Urinary bladder (tissue), 4 donors: ENCODE results near the gene AGPS. TPM values are rescaled to one million over a fixed set of nuclear protein-coding genes. Genes with fewer than 3 reads are reported as not detected.

ENCODE experiments used
- DNase-seq: peaks from one replicate; pipeline ENCODE4 v3.0.0-alpha.2; 2015; ENCODE audit errors: extremely low spot score
- H3K27ac ChIP-seq: one replicate; pipeline ENCODE4 v1.5.1; 2013; ENCODE audit warnings: low read depth, mild to moderate bottlenecking, moderate library complexity
- H3K36me3 ChIP-seq: one replicate; pipeline ENCODE4 v1.6.1; 2013; ENCODE audit warnings: mild to moderate bottlenecking, moderate library complexity; ENCODE audit not compliant: insufficient read depth
- H3K4me1 ChIP-seq: one replicate; pipeline ENCODE4 v1.6.1; 2013; ENCODE audit warnings: mild to moderate bottlenecking, moderate library complexity; ENCODE audit not compliant: insufficient read depth
- H3K4me3 ChIP-seq: one replicate; pipeline ENCODE4 v1.5.1; 2013; ENCODE audit warnings: low read depth, low read length
- WGBS: extraction: QIAGEN DNeasy Blood & Tissue Kit; methylation state at CpG from one replicate; pipeline ENCODE4 v1.1.7; 2013; 5-methylcytosine and 5-hydroxymethylcytosine counted together
- polyA plus RNA-seq: library from polyadenylated mRNA; stranded (reverse); fragments of 200-250 nt; gene quantifications from one replicate; pipeline ENCODE4 v1.2.3, GENCODE V29; 2013
- total RNA-seq: library from RNA; depleted of rRNA; stranded (reverse); fragments of >200 nt; gene quantifications from one replicate; pipeline ENCODE4 v1.2.3, GENCODE V29; 2014
- donor health status: healthy with polysubstance abuse.
- donor health status: healthy.

AGPS gene
- total and polyA plus RNA-seq, 2 donors, result 11.2 to 69.7 TPM

DNA sequence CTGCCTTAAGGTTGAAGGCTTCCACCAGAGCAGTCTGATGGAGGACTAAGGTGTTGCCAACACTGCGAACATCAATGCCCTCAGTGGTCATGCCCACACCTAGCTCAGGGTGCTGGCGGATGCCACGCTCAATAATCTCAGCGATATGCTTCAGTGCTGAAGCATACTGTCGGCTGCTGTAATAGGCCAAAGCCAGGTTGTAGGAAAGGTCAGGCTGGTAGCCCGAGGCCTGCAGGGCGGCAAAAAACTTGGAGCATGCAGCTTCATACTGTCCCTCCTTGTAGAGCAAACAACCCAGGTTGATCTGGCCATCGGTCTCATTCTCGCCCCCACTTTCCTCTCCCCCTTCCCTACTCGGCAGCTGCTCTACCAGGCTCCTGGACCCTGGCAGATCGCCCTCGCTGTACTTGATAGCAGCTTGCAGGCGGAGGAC, 159.4 kb downstream of the AGPS start:
- 55% methylated on average over 13 of the region's 13 CpGs for WGBS
- Histone ChIP-seq H3K4me1 (no peaks in the 10 kb centered on the region), H3K4me3 (peak overlapping the region; percentile 76), H3K27ac (no peak overlapping the region), H3K36me3 (no peaks in the 10 kb centered on the region)
- no peak for DNase-seq

DNA sequence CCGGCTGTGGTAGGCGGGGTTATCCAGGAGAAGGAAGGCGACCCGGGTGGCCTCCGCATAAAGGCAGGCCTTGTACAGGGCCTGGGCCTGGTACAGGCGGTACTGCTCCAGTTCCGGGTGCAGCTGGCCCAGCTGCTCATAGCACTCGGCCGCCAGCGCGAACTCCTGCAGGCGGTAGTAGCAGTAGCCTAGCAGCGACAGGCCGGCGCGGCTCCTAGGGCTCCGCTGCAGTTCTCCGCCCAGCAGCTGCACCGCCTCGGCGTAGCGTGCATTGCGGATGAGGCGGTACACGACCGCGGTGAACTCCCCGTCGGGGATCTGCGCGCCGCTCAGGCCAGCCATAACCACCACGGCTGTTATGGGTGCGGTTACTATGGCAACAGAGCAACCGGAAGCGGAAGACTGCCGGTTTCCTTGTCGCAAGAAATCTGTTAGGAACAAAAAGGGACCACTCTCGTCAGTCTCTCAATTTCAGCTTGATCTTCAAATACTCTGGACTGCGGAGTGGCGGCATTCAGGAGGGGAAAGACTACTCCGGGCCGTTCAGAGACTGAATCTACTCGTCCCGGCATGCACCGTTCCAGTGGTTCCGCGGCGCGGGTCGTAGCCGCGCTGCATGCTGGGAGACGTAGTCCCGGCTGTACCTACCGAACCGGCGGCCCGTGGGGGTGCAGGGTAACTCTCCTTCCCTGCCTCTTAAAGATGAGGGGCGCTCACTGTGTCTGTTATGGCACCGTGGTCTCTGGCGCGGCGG, 160.0 kb downstream of the AGPS start:
- peak overlapping the region; percentile 76 for H3K4me3 ChIP-seq
- DNase-seq, result peak; percentile 86
- H3K27ac ChIP-seq, result peak overlapping the region; percentile 87
- no peaks in the 10 kb centered on the region for H3K36me3 ChIP-seq
- no peaks in the 10 kb centered on the region for H3K4me1 ChIP-seq
- under 1% methylated on average over 64 of the region's 64 CpGs for WGBS

GRCh38 chr2:177553176-177553884, 160.8 kb downstream of the AGPS start:
- no peak for DNase-seq
- Histone ChIP-seq H3K4me3 (peak overlapping the region; percentile 76), H3K27ac (peak overlapping the region; percentile 87), H3K4me1 (no peaks in the 10 kb centered on the region), H3K36me3 (no peaks in the 10 kb centered on the region)
- WGBS, result 4% methylated on average over 17 of the region's 17 CpGs

DNA sequence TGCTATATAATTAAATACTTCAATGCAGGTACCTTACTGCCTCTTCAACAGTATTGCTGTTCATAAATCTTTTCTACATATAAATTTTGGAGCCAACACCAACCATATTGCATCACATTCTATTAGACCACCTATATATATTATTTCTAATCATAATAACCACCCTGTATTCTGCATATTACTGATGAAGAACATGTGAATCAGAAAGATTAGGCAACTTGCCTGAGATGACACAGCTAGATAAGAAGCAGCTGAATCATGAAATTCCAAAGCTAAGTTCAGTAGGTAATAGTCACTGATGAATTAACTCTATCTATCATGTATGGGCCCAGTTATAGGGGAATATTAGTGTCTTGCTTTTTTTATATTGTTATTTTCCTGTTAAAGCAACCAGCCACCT, 161.8 kb downstream of the AGPS start:
- Histone ChIP-seq H3K27ac (no peak overlapping the region), H3K4me1 (no peaks in the 10 kb centered on the region), H3K4me3 (no peak overlapping the region), H3K36me3 (no peaks in the 10 kb centered on the region)
- DNase-seq, result no peak

DNA sequence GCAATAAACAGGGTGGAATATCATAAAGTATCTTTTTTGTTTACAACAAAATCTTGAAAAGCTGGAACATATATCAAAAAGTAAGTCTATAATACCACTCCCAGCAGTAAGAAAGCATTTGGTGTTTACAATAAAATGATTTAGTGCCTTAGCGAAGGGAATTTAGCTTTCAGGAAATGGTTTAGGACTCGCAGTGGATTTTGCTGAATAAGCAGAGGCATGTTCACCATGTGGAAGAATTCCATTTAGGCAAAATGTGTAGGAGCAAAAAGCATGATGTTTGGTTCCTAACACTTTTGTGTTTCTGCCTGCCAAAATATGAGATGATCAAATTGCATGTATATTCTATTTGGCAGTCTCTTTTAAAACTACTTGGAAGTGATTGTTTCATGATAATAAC, 163.6 kb downstream of the AGPS start:
- H3K4me1 ChIP-seq, result no peaks in the 10 kb centered on the region
- H3K36me3 ChIP-seq, result no peaks in the 10 kb centered on the region
- H3K4me3 ChIP-seq, result no peak overlapping the region
- no peak for DNase-seq
- H3K27ac ChIP-seq, result no peak overlapping the region
- 35% methylated on average over 2 of the region's 2 CpGs for WGBS

DNA sequence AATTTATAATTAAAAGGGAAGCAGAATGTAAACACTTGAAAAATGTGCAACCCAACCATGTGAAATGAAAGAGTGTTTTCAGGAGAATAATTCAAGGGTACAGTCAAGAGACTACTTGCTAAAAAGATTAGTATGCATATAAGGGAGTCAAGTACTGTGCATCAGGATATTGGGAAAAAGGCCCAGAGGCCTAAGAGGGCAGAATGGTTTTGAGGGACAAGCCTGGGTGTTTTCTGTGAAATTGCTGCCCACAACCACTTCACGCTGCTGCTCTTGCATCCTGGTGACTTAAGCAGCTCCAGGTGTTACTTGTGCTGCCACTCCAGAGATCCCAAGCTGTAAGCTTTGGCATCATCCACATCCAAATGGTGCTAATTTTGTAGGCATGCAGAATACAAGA, 165.2 kb downstream of the AGPS start:
- Histone ChIP-seq H3K27ac (no peak overlapping the region), H3K4me1 (no peaks in the 10 kb centered on the region), H3K36me3 (no peaks in the 10 kb centered on the region), H3K4me3 (no peak overlapping the region)
- no peak for DNase-seq
- 98% methylated on average over 1 of the region's 1 CpG for WGBS

- no peak overlapping the region for H3K4me3 ChIP-seq
- no peak overlapping the region for H3K27ac ChIP-seq
- H3K4me1 ChIP-seq, result no peaks in the 10 kb centered on the region
- 93% methylated on average over 2 of the region's 2 CpGs for WGBS
- H3K36me3 ChIP-seq, result no peaks in the 10 kb centered on the region
- DNase-seq, result no peak
Observed at GRCh38 chr2:177559638-177560037, 167.1 kb downstream of the AGPS start.

GRCh38 chr2:177568390-177568789, 175.8 kb downstream of the AGPS start:
- WGBS, result 58% methylated on average over 1 of the region's 1 CpG
- Histone ChIP-seq H3K4me1 (no peaks in the 10 kb centered on the region), H3K27ac (no peak overlapping the region), H3K4me3 (no peak overlapping the region), H3K36me3 (peaks cover 3% of the 10 kb centered on the region)
- DNase-seq, result no peak

DNA sequence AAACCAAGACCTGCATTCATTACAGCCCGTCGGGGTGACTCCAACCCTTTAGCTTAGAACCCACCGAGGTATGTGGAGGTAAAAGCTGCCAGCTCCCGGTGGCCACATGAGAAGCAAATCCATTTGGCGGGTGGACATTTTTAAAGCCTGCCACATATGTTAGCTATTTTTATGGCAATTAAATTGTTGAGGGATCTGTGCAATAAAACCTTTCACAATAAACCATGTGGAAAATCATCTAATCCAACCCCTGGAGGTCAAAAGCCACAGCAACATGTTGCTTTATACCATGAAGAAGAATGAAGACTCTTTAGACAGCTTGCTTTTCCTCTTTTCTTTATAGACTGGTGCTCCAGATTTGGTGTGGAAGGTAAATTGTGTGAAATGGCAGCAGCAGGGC, 176.3 kb downstream of the AGPS start:
- H3K4me1 ChIP-seq, result no peaks in the 10 kb centered on the region
- no peak overlapping the region for H3K4me3 ChIP-seq
- WGBS, result 85% methylated on average over 5 of the region's 5 CpGs
- H3K27ac ChIP-seq, result no peak overlapping the region
- H3K36me3 ChIP-seq, result peaks cover 3% of the 10 kb centered on the region
- no peak for DNase-seq

DNA sequence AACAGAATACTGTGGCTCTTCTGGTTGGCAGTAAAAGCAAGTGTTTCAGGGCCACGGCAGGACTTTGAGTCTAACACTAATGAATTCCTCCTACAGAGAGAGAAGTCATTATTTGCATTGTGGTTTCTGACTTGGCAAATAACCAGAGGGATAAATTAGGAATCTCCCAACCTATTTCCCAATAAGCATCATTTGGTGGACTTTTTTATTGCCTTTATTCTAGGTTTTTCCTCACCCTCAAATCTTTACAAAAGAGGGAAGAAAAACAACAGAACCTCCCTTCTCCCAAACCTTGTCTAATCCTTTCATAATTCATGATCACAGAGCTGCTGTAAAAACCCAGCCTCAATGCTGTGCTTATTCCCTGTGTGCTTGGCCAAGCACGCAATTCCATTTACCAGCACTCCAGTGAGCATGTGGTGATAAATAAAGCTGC, 179.7 kb downstream of the AGPS start:
- no peak for DNase-seq
- Histone ChIP-seq H3K27ac (no peak overlapping the region), H3K4me3 (no peak overlapping the region), H3K36me3 (peaks cover 3% of the 10 kb centered on the region), H3K4me1 (no peaks in the 10 kb centered on the region)
- 45% methylated on average over 2 of the region's 2 CpGs for WGBS

DNA sequence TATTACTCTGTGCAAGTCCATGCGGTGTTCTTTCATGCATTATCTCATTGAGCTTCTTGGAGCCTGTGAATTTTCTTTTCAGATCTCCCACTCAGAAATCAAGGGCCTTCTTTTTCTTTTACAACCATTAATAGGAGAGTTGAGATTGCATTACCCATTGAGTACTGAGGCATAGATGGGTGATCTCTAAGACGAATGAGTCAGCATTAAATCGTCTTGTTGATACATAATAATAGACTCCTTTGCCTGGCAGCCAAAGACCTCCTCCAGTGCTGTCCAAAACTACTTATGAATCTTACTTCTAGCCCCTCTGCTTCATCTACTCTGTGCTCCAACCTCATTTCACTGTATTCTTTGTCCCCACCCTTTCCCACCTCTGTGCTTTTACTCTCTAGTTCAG, 180.5 kb downstream of the AGPS start:
- DNase-seq, result no peak
- Histone ChIP-seq H3K36me3 (peaks cover 1% of the 10 kb centered on the region), H3K27ac (no peak overlapping the region), H3K4me1 (no peaks in the 10 kb centered on the region), H3K4me3 (no peak overlapping the region)
- 52% methylated on average over 3 of the region's 3 CpGs for WGBS

GRCh38 chr2:177574356-177574755, 181.8 kb downstream of the AGPS start:
- Histone ChIP-seq H3K4me3 (no peak overlapping the region), H3K4me1 (no peaks in the 10 kb centered on the region), H3K27ac (no peak overlapping the region), H3K36me3 (no peaks in the 10 kb centered on the region)
- 89% methylated on average over 7 of the region's 7 CpGs for WGBS
- no peak for DNase-seq

DNA sequence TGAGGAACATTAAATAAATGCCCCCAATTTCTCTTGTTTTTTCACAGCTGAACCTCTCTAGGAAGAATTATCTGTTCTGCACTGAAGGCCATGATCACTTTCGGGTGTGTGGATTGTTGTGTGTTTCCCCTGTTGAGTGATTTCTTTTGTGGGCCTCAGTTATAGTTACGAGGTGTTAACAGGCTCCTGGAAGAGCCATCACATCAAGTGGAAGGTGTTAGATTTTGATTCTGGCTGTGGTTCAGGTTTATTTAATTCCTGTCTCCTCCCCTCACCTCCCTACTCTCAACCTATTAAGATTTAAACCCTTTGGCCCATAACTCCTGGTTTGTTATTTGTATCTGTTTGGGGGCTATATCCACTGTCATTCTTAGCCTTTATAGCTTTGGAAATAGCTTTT, 182.8 kb downstream of the AGPS start:
- Histone ChIP-seq H3K4me1 (no peaks in the 10 kb centered on the region), H3K4me3 (no peak overlapping the region), H3K36me3 (no peaks in the 10 kb centered on the region), H3K27ac (no peak overlapping the region)
- 97% methylated on average over 2 of the region's 2 CpGs for WGBS
- no peak for DNase-seq

- no peaks in the 10 kb centered on the region for H3K4me1 ChIP-seq
- WGBS, result 87% methylated on average over 1 of the region's 1 CpG
- H3K36me3 ChIP-seq, result no peaks in the 10 kb centered on the region
- DNase-seq, result no peak
- no peak overlapping the region for H3K4me3 ChIP-seq
- no peak overlapping the region for H3K27ac ChIP-seq
Observed at GRCh38 chr2:177577075-177577474, 184.5 kb downstream of the AGPS start.
